Measurements from ENCODE around the gene CNNM2.

DNA sequence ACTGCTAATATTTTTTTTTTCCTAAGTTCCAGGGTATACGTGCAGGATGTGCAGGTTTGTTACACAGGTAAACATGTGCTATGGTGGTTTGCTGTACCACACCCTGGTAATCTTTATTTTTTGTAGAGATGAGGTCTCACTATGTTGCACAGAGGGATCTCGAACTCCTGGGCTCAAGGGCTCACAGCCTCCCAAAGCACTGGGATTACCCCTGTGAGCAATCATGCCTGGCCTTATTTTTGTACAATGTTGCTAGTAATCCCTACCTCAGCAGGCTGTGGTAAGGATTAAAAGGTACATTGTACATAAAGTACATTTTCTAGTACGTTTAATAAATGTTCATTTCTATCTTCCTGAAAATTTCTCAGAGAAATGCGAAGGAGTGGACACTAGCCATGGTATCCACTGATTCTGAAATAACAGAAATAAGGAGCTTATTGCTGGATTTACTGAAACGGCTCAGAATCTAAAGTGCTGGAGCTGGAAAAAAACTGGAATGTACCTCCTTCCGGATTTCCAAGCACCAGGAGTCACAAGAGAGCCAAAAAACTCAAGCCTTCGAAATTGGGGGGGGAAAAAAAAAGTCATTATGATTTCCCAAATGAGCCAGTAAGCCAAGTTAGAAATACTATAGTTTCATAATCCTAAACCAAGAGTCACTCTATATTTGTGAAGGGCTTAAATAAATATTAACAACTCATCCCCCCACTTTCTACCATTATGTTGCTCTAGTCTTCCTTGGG lies 205.4 kb downstream of the CNNM2 start:
- no peak for TF ChIP-seq POLR2AphosphoS5 (IDR thresholded peaks at IDR 0.05; ENCODE audit: low read depth, low read length)
- no peak for TF ChIP-seq POLR2A (IDR thresholded peaks at IDR 0.05; ENCODE audit: borderline replicate concordance, extremely low read depth, insufficient read depth, insufficient read length)
- no peak for TF ChIP-seq RAD21 (IDR thresholded peaks at IDR 0.05; ENCODE audit: low read depth)
- TF ChIP-seq, protein P1, sequence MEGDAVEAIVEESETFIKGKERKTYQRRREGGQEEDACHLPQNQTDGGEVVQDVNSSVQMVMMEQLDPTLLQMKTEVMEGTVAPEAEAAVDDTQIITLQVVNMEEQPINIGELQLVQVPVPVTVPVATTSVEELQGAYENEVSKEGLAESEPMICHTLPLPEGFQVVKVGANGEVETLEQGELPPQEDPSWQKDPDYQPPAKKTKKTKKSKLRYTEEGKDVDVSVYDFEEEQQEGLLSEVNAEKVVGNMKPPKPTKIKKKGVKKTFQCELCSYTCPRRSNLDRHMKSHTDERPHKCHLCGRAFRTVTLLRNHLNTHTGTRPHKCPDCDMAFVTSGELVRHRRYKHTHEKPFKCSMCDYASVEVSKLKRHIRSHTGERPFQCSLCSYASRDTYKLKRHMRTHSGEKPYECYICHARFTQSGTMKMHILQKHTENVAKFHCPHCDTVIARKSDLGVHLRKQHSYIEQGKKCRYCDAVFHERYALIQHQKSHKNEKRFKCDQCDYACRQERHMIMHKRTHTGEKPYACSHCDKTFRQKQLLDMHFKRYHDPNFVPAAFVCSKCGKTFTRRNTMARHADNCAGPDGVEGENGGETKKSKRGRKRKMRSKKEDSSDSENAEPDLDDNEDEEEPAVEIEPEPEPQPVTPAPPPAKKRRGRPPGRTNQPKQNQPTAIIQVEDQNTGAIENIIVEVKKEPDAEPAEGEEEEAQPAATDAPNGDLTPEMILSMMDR (IDR thresholded peaks at IDR 0.05 in 2 of 3, conservative IDR thresholded peaks at IDR 0.05 in 1 of 3; ENCODE audit: borderline replicate concordance in 1 of 3, insufficient read depth in 1 of 3, low read depth in 2 of 3, low read length in 2 of 3) = no peak
- TF ChIP-seq EGR1 (IDR thresholded peaks at IDR 0.05; ENCODE audit: low read depth) = no peak
